PFSK-1 (cell line): ENCODE results near the gene SPATA31D3.

Experiments used
- FOXP2 ChIP-seq: optimal IDR thresholded peaks from 2 replicates; pipeline ENCODE3; 2011; ENCODE audit warnings: borderline replicate concordance, control low read depth, inconsistent platforms; ENCODE audit not compliant: insufficient read depth; ENCODE audit errors: extremely low read length, extremely low read depth
- POLR2AphosphoS5 ChIP-seq: IDR thresholded peaks from 2 replicates; pipeline ENCODE4 v1.6.1; 2012; ENCODE audit warnings: low read depth, mild to moderate bottlenecking, control low read depth, low read length, moderate library complexity
- REST ChIP-seq, 2 experiments: IDR thresholded peaks; 2 replicates each; pipeline versions ENCODE4 v1.6.1 to v1.8.0; 2011 to 2012; ENCODE audit warnings: low read depth in 2 of 2, low read length in 2 of 2, control low read depth in 1 of 2, inconsistent platforms in 1 of 2, mild to moderate bottlenecking in 1 of 2, moderate library complexity in 1 of 2; ENCODE audit not compliant: insufficient read depth in 1 of 2
- SIN3A ChIP-seq: IDR thresholded peaks from 2 replicates; pipeline ENCODE4 v1.6.1; 2012; ENCODE audit warnings: mild to moderate bottlenecking, low read length, moderate library complexity, borderline replicate concordance; ENCODE audit not compliant: insufficient read depth
- TAF1 ChIP-seq: IDR thresholded peaks from 2 replicates; pipeline ENCODE4 v1.6.1; 2012; ENCODE audit warnings: low read length, control low read depth, borderline replicate concordance; ENCODE audit not compliant: insufficient read depth

The SPATA31D3 gene

GRCh38 chr9:81953096-81953495 is 9.8 kb downstream of the SPATA31D3 start:
- TF ChIP-seq SIN3A (no peak), POLR2AphosphoS5 (no peak), FOXP2 (no peak), REST (IDR thresholded peaks at IDR 0.05; ENCODE audit: insufficient read depth in 1 of 2, low read depth in 2 of 2, low read length in 2 of 2) (no peak), TAF1 (no peak)

- no peak for TF ChIP-seq SIN3A
- TF ChIP-seq FOXP2, result no peak
- TF ChIP-seq TAF1, result no peak
- TF ChIP-seq REST (IDR thresholded peaks at IDR 0.05; ENCODE audit: insufficient read depth in 1 of 2, low read depth in 2 of 2, low read length in 2 of 2), result no peak
Observed at GRCh38 chr9:81955625-81956024, 12.3 kb downstream of the SPATA31D3 start.

- no peak for TF ChIP-seq REST (IDR thresholded peaks at IDR 0.05; ENCODE audit: insufficient read depth in 1 of 2, low read depth in 2 of 2, low read length in 2 of 2)
- TF ChIP-seq SIN3A, result no peak
- no peak for TF ChIP-seq POLR2AphosphoS5
- no peak for TF ChIP-seq FOXP2
- TF ChIP-seq TAF1, result no peak
Observed at GRCh38 chr9:81964218-81965171, 21.2 kb downstream of the SPATA31D3 start.

- no peak for TF ChIP-seq POLR2AphosphoS5
- TF ChIP-seq TAF1, result no peak
Observed at GRCh38 chr9:81968026-81968425, 24.7 kb downstream of the SPATA31D3 start.

- no peak for TF ChIP-seq TAF1
- TF ChIP-seq REST (IDR thresholded peaks at IDR 0.05; ENCODE audit: insufficient read depth in 1 of 2, low read depth in 2 of 2, low read length in 2 of 2), result no peak
- TF ChIP-seq POLR2AphosphoS5, result no peak
- TF ChIP-seq FOXP2, result no peak
- no peak for TF ChIP-seq SIN3A
Observed at GRCh38 chr9:81969971-81970370, 26.7 kb downstream of the SPATA31D3 start.
